GM21528 (cell line): ENCODE data around the gene SPDYC.

ENCODE experiments used
- ATAC-seq: cut with Tn5 transposase; IDR thresholded peaks from one replicate; pipeline ENCODE4 v1.9.1; 2021; ENCODE audit warnings: mild to moderate bottlenecking, moderate library complexity; ENCODE audit not compliant: unreplicated experiment, low FRiP score

Gene SPDYC

GRCh38 chr11:65217441-65218423, 47.7 kb downstream of the SPDYC start:
- ATAC-seq = no peak

DNA sequence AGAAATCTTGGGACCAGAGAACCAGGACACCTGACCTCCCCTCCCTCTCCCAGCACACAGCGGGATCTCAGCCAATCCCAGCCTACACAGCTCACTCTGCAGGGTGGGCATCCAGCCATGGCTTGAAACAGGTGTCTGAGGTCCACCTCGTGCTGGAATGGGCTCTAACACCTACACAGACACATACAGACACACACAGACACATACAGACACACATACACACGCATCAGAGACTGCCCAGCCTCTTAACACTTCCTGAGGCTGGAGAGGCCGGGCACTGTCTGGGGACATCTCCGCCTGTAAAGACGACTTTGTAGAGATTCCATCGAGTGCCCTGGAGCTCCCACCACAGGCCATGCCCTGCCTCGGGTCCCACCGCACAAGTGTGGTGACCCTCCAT, 48.4 kb downstream of the SPDYC start:
- ATAC-seq = no peak

- ATAC-seq = no peak
These were observed 49.8 kb downstream of the SPDYC start for GRCh38 chr11:65219930-65220213.

DNA sequence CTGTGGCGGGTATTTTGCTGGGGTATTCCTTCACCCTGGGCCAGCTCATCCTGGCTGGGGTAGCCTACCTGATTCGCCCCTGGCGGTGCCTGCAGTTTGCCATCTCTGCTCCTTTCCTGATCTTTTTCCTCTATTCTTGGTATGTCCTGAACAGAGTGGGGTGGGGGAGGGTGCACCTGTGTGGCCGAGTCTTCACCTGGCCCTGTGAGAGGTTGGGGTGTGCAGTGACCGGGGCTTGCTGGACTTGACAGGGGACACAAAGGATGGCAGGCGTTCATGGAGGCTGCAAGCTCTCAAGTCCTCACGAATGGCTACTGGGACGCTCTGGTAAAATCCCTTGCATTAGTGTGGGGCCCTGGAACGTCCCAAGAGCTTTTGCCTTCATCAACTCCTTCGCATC, 51.0 kb downstream of the SPDYC start:
- no peak for ATAC-seq
